ENCODE measurements around the gene SLC9A9. TPM values are rescaled to one million over a fixed set of nuclear protein-coding genes. Genes with fewer than 3 reads are reported as not detected.

Gene SLC9A9
- total RNA-seq, 3 donors from 2014 or later = 6.2 to 17.3 (median 7.8) TPM

- Histone ChIP-seq H3K27ac (no peak overlapping the region), H3K4me3 (no peak overlapping the region), H3K4me1 (no peaks in the 10 kb centered on the region), H3K36me3 (no peaks in the 10 kb centered on the region), H3K27me3 (no peaks in the 10 kb centered on the region), H3K9me3 (no peaks in the 10 kb centered on the region)
- TF ChIP-seq POLR2A (IDR thresholded peaks at IDR 0.05) (no peak), POLR2AphosphoS5 (IDR thresholded peaks at IDR 0.05) (no peak), CTCF (IDR thresholded peaks at IDR 0.05) (no peak)
- intact Hi-C loops (cut with DNase I; ENCODE audit: low total_unique reads) = no loop called here
- DNase-seq (ENCODE audit: low spot score in 2 of 2) = no peak
Measured at GRCh38 chr3:143511174-143511879, 336.9 kb downstream of the SLC9A9 start.

GRCh38 chr3:143510601-143511000 lies 337.7 kb downstream of the SLC9A9 start:
- Histone ChIP-seq H3K4me1 (no peaks in the 10 kb centered on the region), H3K36me3 (no peaks in the 10 kb centered on the region), H3K4me3 (no peak overlapping the region), H3K27me3 (no peaks in the 10 kb centered on the region), H3K9me3 (no peaks in the 10 kb centered on the region), H3K27ac (no peak overlapping the region)
- intact Hi-C loops (cut with DNase I; ENCODE audit: low total_unique reads) = no loop called here
- TF ChIP-seq POLR2AphosphoS5 (IDR thresholded peaks at IDR 0.05) (no peak), POLR2A (IDR thresholded peaks at IDR 0.05) (no peak), CTCF (IDR thresholded peaks at IDR 0.05) (no peak)
- DNase-seq (ENCODE audit: low spot score in 2 of 2) = no peak

GRCh38 chr3:143507735-143508580 lies 340.3 kb downstream of the SLC9A9 start:
- DNase-seq (ENCODE audit: low spot score in 2 of 2) = no peak
- intact Hi-C loops (cut with DNase I; ENCODE audit: low total_unique reads) = no loop called here
- Histone ChIP-seq H3K36me3 (no peaks in the 10 kb centered on the region), H3K27ac (no peak overlapping the region), H3K4me3 (no peak overlapping the region), H3K27me3 (no peaks in the 10 kb centered on the region), H3K4me1 (no peaks in the 10 kb centered on the region), H3K9me3 (no peaks in the 10 kb centered on the region)
- no peak for TF ChIP-seq POLR2AphosphoS5 (IDR thresholded peaks at IDR 0.05)
- no peak for TF ChIP-seq POLR2A (IDR thresholded peaks at IDR 0.05)
- no peak for TF ChIP-seq CTCF (IDR thresholded peaks at IDR 0.05)

- Histone ChIP-seq H3K27ac (no peak overlapping the region), H3K4me3 (no peak overlapping the region), H3K27me3 (no peaks in the 10 kb centered on the region), H3K36me3 (no peaks in the 10 kb centered on the region), H3K4me1 (no peaks in the 10 kb centered on the region), H3K9me3 (no peaks in the 10 kb centered on the region)
- no peak for DNase-seq (ENCODE audit: low spot score in 2 of 2)
- intact Hi-C loops (cut with DNase I; ENCODE audit: low total_unique reads) = no loop called here
- no peak for TF ChIP-seq POLR2AphosphoS5 (IDR thresholded peaks at IDR 0.05)
Measured at GRCh38 chr3:143506190-143506589, 342.1 kb downstream of the SLC9A9 start.

GRCh38 chr3:143503325-143503885 lies 344.9 kb downstream of the SLC9A9 start:
- H3K27ac ChIP-seq = no peak overlapping the region
- H3K9me3 ChIP-seq = no peaks in the 10 kb centered on the region
- DNase-seq (ENCODE audit: low spot score in 2 of 2) = no peak
- TF ChIP-seq POLR2A (IDR thresholded peaks at IDR 0.05) (no peak), POLR2AphosphoS5 (IDR thresholded peaks at IDR 0.05) (no peak), CTCF (IDR thresholded peaks at IDR 0.05) (no peak)
- no peaks in the 10 kb centered on the region for H3K4me1 ChIP-seq
- no peaks in the 10 kb centered on the region for H3K27me3 ChIP-seq
- no peaks in the 10 kb centered on the region for H3K36me3 ChIP-seq
- intact Hi-C loops (cut with DNase I; ENCODE audit: low total_unique reads) = no loop called here
- H3K4me3 ChIP-seq = no peak overlapping the region

Data from breast epithelium (tissue), 4 donors.